PC-9 (cell line): ENCODE data around the gene MEF2B. TPM values are rescaled to one million over a fixed set of nuclear protein-coding genes. Genes with fewer than 3 reads are reported as not detected.

ENCODE experiments used
- BruUV-seq: library from RNA; stranded (reverse); fragments of 400-500 nt; replicated peaks from 2 replicates; lab custom pipeline; 2021; lab: Mats Ljungman, UMichigan
- CTCF ChIA-PET: fragments of 300-600 bp; sonication (Branson Sonifier 250); formaldehyde crosslinking; loops from one replicate; lab custom pipeline; 2022; ENCODE audit warnings: antibody characterized with exemption; lab: Charles Lee
- POLR2A ChIA-PET: fragments of 300-600 bp; sonication (Branson Sonifier 250); formaldehyde crosslinking; loops from one replicate; lab custom pipeline; 2022; ENCODE audit warnings: antibody characterized with exemption; ENCODE audit not compliant: unreplicated experiment; lab: Charles Lee
- DNase-seq, 2 experiments: peaks; one replicate each; pipeline versions ENCODE4 v3.0.0 to v3.0.0-alpha.2; 2015 to 2022; ENCODE audit warnings: mixed read lengths in 1 of 2
- H2AFZ ChIP-seq: fragments of 200-600 bp; sonication (generic); 2 replicates; pipeline ENCODE4 v1.8.1; 2017; ENCODE audit warnings: antibody characterized with exemption
- H3F3A ChIP-seq: fragments of 200-600 bp; sonication (generic); 2 replicates; pipeline ENCODE4 v1.8.1; 2017; ENCODE audit warnings: antibody characterized with exemption, mild to moderate bottlenecking, low read depth; ENCODE audit not compliant: insufficient read depth
- H3K27ac ChIP-seq: fragments of 200-600 bp; sonication (generic); 2 replicates; pipeline ENCODE4 v1.6.1; 2016; ENCODE audit warnings: mixed run types
- H3K27me3 ChIP-seq: fragments of 200-600 bp; sonication (generic); 2 replicates; pipeline ENCODE4 v1.6.1; 2016; ENCODE audit warnings: low read depth, mixed run types; ENCODE audit not compliant: insufficient read depth
- H3K36me3 ChIP-seq: fragments of 200-600 bp; sonication (generic); 2 replicates; pipeline ENCODE4 v1.6.1; 2016; ENCODE audit warnings: low read depth, mixed run types
- H3K4me1 ChIP-seq: fragments of 200-600 bp; sonication (generic); replicated peaks from 2 replicates; pipeline ENCODE4 v1.6.1; 2016; ENCODE audit warnings: mixed run types; ENCODE audit not compliant: insufficient read depth
- H3K4me2 ChIP-seq: fragments of 200-600 bp; sonication (generic); 2 replicates; pipeline ENCODE4 v1.6.1; 2017; ENCODE audit warnings: mixed run types
- H3K4me3 ChIP-seq: fragments of 200-600 bp; sonication (generic); 2 replicates; pipeline ENCODE4 v1.6.1; 2016; ENCODE audit warnings: mixed run types
- H3K79me2 ChIP-seq: fragments of 200-600 bp; sonication (generic); 2 replicates; pipeline ENCODE4 v1.6.1; 2017; ENCODE audit warnings: low read depth, mixed run types
- H3K9me2 ChIP-seq: fragments of 200-600 bp; sonication (generic); 2 replicates; pipeline ENCODE4 v1.8.1; 2017; ENCODE audit warnings: mild to moderate bottlenecking; ENCODE audit not compliant: insufficient read depth
- H3K9me3 ChIP-seq: fragments of 200-600 bp; sonication (generic); 2 replicates; pipeline ENCODE4 v1.8.1; 2016; ENCODE audit warnings: low read depth; ENCODE audit not compliant: insufficient read depth
- H4K20me1 ChIP-seq: fragments of 200-600 bp; sonication (generic); 2 replicates; pipeline ENCODE4 v1.8.1; 2017; ENCODE audit not compliant: insufficient read depth
- EZH2 ChIP-seq: fragments of 200-600 bp; sonication (generic); IDR thresholded peaks from 2 replicates; pipeline ENCODE4 v1.8.0; 2017; ENCODE audit warnings: antibody characterized with exemption, low read depth
- intact Hi-C: fragments of 100-400 bp; cut with micrococcal nuclease; formaldehyde crosslinking; loops from one replicate; pipeline ENCODE4 v1.10.0; 2022; ENCODE audit not compliant: unreplicated experiment
- total RNA-seq: library from RNA; stranded (reverse); gene quantifications from 2 replicates; pipeline ENCODE4 v1.2.3, GENCODE V29; 2021
- TF ChIP-seq, protein P1 (sequence below): fragments of 200-600 bp; sonication (generic); conservative IDR thresholded peaks from 2 replicates; pipeline ENCODE4 v1.6.1; 2017; ENCODE audit warnings: mixed run types, antibody characterized with exemption, mild to moderate bottlenecking, moderate library complexity

The MEF2B gene
- total RNA-seq, 1 experiment from 2014 or later = 1.8 TPM

GRCh38 chr19:19101540-19101939, 68.5 kb downstream of the MEF2B start:
- Histone ChIP-seq H3K27me3 (no peaks in the 10 kb centered on the region), H3F3A (peaks cover 12% of the 10 kb centered on the region; the same call in 1 of the 2 replicates), H4K20me1 (no peaks in the 10 kb centered on the region), H3K4me2 (no peak overlapping the region), H3K36me3 (no peaks in the 10 kb centered on the region), H3K4me3 (no peak overlapping the region), H3K4me1 (peaks cover 31% of the 10 kb centered on the region), H3K79me2 (no peaks in the 10 kb centered on the region), H3K9me2 (no peaks in the 10 kb centered on the region), H3K27ac (no peak overlapping the region), H3K9me3 (no peaks in the 10 kb centered on the region), H2AFZ (no peak overlapping the region)
- TF ChIP-seq, protein P1, sequence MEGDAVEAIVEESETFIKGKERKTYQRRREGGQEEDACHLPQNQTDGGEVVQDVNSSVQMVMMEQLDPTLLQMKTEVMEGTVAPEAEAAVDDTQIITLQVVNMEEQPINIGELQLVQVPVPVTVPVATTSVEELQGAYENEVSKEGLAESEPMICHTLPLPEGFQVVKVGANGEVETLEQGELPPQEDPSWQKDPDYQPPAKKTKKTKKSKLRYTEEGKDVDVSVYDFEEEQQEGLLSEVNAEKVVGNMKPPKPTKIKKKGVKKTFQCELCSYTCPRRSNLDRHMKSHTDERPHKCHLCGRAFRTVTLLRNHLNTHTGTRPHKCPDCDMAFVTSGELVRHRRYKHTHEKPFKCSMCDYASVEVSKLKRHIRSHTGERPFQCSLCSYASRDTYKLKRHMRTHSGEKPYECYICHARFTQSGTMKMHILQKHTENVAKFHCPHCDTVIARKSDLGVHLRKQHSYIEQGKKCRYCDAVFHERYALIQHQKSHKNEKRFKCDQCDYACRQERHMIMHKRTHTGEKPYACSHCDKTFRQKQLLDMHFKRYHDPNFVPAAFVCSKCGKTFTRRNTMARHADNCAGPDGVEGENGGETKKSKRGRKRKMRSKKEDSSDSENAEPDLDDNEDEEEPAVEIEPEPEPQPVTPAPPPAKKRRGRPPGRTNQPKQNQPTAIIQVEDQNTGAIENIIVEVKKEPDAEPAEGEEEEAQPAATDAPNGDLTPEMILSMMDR = no peak
- TF ChIP-seq EZH2 = no peak
- ChIA-PET POLR2A (no interaction called here), CTCF (no interaction called here)
- intact Hi-C loops = no loop called here
- DNase-seq = no peak
- BruUV-seq = no TSS peak

DNA sequence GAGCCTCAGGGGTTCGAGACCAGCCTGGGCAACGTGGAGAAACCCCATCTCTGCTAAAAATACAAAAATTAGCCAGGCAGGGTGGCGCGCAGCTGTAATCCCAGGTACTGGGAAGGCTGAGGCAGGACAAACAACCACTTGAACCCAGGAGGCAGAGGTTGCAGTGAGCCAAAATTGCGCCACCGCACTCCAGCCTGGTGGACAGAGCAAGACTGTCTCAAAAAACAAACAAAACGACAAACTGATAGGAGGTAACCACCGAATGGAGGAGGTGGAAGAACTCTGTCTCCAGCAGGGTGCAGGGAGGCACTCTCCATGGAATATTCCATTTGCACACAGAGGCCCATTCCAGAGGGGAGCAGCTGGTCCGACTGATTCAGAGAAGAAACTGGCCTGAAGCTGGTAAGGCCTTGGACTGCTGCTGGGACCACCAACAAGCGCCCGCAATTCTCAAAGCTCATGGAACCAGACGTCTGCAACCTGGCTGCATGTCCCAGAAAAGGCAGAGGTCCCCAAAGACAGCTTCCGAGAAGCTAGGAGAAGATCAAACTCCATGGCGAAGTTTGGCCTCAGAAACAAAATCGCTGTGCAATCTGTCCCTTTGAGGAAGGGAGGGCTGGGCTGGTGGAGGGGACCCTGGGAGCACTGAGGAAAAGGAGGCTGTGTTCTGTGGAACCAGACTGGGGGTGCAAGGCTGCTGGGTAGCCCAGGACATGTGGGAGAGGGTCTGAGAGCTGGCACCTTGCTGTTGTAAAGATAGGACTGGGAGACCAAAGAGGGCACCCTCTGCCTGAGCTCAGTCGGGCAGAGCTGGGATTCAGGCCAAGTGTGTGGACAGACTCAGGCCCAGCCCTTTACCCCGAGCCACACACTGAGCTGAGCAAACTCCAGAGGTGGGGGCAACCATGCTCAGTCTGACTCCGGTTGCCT, 71.1 kb downstream of the MEF2B start:
- H3K4me3 ChIP-seq = no peak overlapping the region
- H3F3A ChIP-seq = peaks cover 14% of the 10 kb centered on the region; the same call in 1 of the 2 replicates
- intact Hi-C loops = no loop called here
- peak; percentile 11 to 31 for DNase-seq
- H2AFZ ChIP-seq = no peak overlapping the region
- TF ChIP-seq, protein P1 = no peak
- no peak for TF ChIP-seq EZH2
- H3K9me2 ChIP-seq = no peaks in the 10 kb centered on the region
- no peaks in the 10 kb centered on the region for H3K27me3 ChIP-seq
- no peaks in the 10 kb centered on the region for H3K36me3 ChIP-seq
- no TSS peak for BruUV-seq
- ChIA-PET CTCF (no interaction called here), POLR2A (no interaction called here)
- peak overlapping the region; percentile 21 for H3K4me2 ChIP-seq
- peaks cover 52% of the 10 kb centered on the region for H3K4me1 ChIP-seq
- H3K79me2 ChIP-seq = no peaks in the 10 kb centered on the region
- H3K9me3 ChIP-seq = no peaks in the 10 kb centered on the region
- H4K20me1 ChIP-seq = no peaks in the 10 kb centered on the region
- no peak overlapping the region for H3K27ac ChIP-seq

- peak; percentile 16 to 79 for DNase-seq
- H3K4me1 ChIP-seq = peaks cover 52% of the 10 kb centered on the region
Observed at GRCh38 chr19:19098084-19098702, 71.9 kb downstream of the MEF2B start.

More at GRCh38 chr19:19098084-19098702, 71.9 kb downstream of the MEF2B start:
- Histone ChIP-seq H3K4me2 (0 out of 2 replicates have a peak overlapping the region, but pooled peaks have one; percentile 48), H3K27ac (peak overlapping the region; percentile 79; the same call in 1 of the 2 replicates), H3K4me3 (no peak overlapping the region), H3K9me2 (no peaks in the 10 kb centered on the region), H3K79me2 (no peaks in the 10 kb centered on the region), H4K20me1 (no peaks in the 10 kb centered on the region), H3K9me3 (no peaks in the 10 kb centered on the region), H3K27me3 (no peaks in the 10 kb centered on the region), H3K36me3 (no peaks in the 10 kb centered on the region), H3F3A (peaks cover 14% of the 10 kb centered on the region; the same call in 1 of the 2 replicates), H2AFZ (no peak overlapping the region)
- BruUV-seq = no TSS peak
- ChIA-PET POLR2A (no interaction called here), CTCF (interaction anchor here (0.6 kb wide), 2 partner anchors 471 to 769 kb away, joined by 3 to 5 read pairs; no protein-coding TSS in a partner anchor)
- TF ChIP-seq EZH2 = no peak
- TF ChIP-seq, protein P1 = peak; percentile 46
- intact Hi-C loops = no loop called here
